Subcutaneous adipose tissue (tissue), 4 donors: ENCODE measurements around the gene WLS. TPM values are rescaled to one million over a fixed set of nuclear protein-coding genes. Genes with fewer than 3 reads are reported as not detected.

Experiments
- CTCF ChIP-seq: fragments of 450-650 bp; IDR thresholded peaks from one replicate; pipeline ENCODE4 v1.5.1; 2016; ENCODE audit warnings: low read depth, mild to moderate bottlenecking, control low read depth, antibody characterized with exemption, moderate library complexity
- total RNA-seq, 4 donors: library from RNA; depleted of rRNA; stranded (reverse); fragments of >200 nt; gene quantifications; one replicate each; pipeline ENCODE4 v1.1.0, GENCODE V29; 2016

The WLS gene
- total RNA-seq, 4 donors from 2014 or later: 44.7 to 58.3 (median 51.5) TPM

DNA sequence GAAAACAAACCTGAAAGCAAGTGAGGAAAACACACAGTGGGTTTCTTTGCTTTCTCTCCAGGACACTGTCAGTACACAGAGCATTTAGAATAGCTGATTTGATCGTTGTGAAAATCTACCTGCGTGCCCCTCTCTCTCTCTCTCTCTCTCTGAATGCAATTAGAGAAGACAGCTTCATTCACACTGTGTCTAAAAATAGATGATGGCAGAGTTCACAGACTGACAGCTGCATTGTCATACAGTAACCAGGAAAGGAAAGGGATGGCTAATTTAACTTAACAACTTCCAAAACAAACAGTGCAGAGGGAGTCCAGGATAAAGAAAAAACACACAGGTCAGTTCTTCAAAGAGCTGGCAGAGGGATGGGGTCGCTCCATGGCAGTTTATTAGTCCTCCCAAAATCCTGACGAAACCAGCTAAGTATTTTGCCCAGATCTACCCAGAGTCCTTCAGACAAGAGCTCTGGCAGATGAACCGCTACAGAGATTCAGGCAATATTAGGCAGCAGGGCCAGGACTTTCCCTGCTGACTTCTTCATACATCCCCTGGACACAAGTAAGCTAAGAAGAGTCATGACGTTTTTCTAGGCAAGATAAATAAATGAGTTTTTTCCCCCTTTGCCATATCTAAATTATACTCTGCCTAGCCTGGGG is 58.9 kb downstream of the WLS start:
- no peak for TF ChIP-seq CTCF

DNA sequence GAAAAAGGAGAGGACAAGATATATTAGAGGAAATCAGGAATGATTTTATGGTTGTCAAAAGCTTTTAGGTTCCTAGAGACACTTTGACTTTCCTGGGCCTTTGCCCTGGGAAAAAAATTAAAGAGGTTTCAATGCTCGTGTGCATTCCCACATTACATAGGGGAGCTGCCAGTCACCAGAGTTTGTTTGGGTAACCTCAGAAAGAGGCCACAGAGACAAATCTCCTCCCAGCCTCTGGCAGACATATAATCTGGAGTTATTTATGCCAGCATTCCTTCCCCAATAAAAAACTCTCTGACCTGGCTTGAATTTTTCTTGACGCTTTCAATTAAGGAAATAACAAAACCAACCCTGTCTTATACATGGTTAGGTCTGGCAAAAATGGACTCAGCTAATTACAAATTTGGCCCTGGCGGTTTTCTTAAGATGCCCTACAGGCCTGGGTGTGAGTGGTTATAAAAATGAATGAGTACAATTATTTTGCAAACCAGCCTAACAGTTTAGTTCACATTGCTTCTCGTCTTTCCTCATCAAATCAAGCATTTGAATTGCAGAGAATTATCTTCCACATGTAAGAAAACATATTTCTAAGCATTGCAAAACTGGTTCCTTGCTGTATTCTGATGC is 63.7 kb downstream of the WLS start:
- no peak for TF ChIP-seq CTCF

DNA sequence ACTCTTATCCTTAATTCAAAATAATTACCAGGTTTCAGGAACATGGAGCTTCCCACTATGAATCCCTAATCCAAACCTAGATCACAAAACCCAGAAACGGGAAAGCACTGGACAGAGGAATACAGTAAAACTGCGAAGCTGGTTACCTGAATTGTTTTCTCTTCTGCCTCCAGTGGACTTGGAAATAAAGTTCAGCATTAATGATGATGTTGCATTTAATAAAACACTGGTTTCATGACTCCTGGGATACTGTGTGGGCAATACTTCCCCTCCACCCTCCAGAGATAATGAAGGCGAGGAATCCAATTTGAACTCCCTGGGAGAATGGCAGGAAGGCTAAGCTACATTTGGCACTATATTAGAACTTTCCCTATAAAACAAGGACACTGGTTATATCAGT is 65.1 kb downstream of the WLS start:
- no peak for TF ChIP-seq CTCF

DNA sequence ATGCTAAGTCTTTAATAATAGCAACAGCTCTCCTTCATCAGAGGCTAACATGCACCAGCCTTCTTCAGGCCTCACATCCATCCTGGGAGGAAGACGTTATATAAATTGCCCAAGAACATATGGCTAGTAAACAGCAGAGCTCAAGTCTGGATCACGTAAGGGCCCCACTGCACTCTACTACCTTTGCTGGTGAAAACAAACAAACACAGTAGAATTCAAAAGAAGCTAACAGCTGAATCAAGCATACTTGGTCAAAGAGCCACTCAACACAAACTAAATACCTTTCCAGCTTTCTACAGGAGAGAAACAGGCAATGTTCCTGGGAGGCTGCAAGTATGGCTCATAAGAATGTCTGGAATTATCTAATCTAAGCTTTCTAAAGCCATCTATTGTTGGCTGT is 66.0 kb downstream of the WLS start:
- no peak for TF ChIP-seq CTCF

GRCh38 chr1:68165665-68166064 is 66.7 kb downstream of the WLS start:
- no peak for TF ChIP-seq CTCF

GRCh38 chr1:68164918-68165317 is 67.4 kb downstream of the WLS start:
- no peak for TF ChIP-seq CTCF

DNA sequence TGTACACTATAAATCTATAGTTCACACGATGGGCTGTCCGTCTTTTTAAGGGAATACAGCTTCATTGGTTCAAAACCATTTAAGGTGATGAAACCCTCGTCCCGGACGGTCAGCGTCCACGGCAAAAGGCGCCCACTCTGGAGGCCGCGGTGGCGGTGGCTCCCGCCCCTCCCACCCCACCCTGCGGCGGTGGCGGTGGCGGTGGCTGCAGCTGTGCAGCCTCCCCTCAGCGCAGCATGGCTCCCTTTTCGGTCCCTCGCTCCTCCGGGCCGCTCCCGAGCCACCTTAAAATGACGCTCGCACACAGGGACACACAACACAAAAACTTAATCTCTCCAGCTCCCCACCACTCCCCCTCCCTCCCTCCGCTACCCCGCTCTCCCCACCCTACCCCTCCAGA is 69.1 kb downstream of the WLS start:
- no peak for TF ChIP-seq CTCF
